GM12878 (cell line): Measurements from ENCODE around the gene STK17A. TPM values are rescaled to one million over a fixed set of nuclear protein-coding genes. Genes with fewer than 3 reads are reported as not detected.

ENCODE experiments used
- BCL3 ChIP-seq: IDR thresholded peaks from 2 replicates; pipeline ENCODE4 v1.6.1; 2011; ENCODE audit warnings: borderline replicate concordance, low read depth, mild to moderate bottlenecking, moderate library complexity, low read length; ENCODE audit not compliant: insufficient read depth, poor library complexity, severe bottlenecking
- BHLHE40 ChIP-seq, 2 experiments: fragments of 450-650 bp in 1 of 2; IDR thresholded peaks; 2 replicates each; pipeline ENCODE4 v1.6.1; 2011 to 2017; ENCODE audit warnings: low read depth in 2 of 2, borderline replicate concordance in 1 of 2, improper control_type of control experiment in 1 of 2, low read length in 1 of 2, mild to moderate bottlenecking in 1 of 2
- CBX5 ChIP-seq: sonication (generic); IDR thresholded peaks from 2 replicates; pipeline ENCODE4 v1.6.1; 2016; ENCODE audit warnings: low read depth, moderate library complexity, mild to moderate bottlenecking, inconsistent platforms
- CEBPZ ChIP-seq: fragments of 150-350 bp; IDR thresholded peaks from 2 replicates; pipeline ENCODE4 v1.6.1; 2016; ENCODE audit warnings: low read depth, low read length
- DPF2 ChIP-seq: fragments of 450-650 bp; IDR thresholded peaks from 2 replicates; pipeline ENCODE4 v1.6.1; 2017; ENCODE audit warnings: mild to moderate bottlenecking
- ELK1 ChIP-seq: IDR thresholded peaks from 2 replicates; pipeline ENCODE4 v1.6.1; 2012; ENCODE audit warnings: low read depth, low read length, improper control_type of control experiment
- ESRRA ChIP-seq: IDR thresholded peaks from 2 replicates; pipeline ENCODE4 v1.6.1; 2012; ENCODE audit warnings: mild to moderate bottlenecking, low read length, improper control_type of control experiment
- ETV6 ChIP-seq, 2 experiments: fragments of 450-650 bp in 1 of 2; IDR thresholded peaks in 1 of 2; conservative IDR thresholded peaks in 1 of 2; 2 replicates each; pipeline ENCODE4 v1.6.1; 2014; ENCODE audit warnings: antibody characterized with exemption in 1 of 2, borderline replicate concordance in 1 of 2, low read depth in 1 of 2, mild to moderate bottlenecking in 1 of 2, moderate library complexity in 1 of 2
- JUND ChIP-seq: IDR thresholded peaks from 2 replicates; pipeline ENCODE4 v1.6.1; 2012; ENCODE audit warnings: low read depth, mild to moderate bottlenecking, low read length, improper control_type of control experiment, moderate library complexity
- KDM1A ChIP-seq: fragments of 200-600 bp; sonication (generic); IDR thresholded peaks from 2 replicates; pipeline ENCODE4 v1.6.1; 2016; ENCODE audit warnings: borderline replicate concordance
- MAX ChIP-seq: IDR thresholded peaks from 2 replicates; pipeline ENCODE4 v1.6.1; 2012; ENCODE audit warnings: low read depth, low read length, improper control_type of control experiment
- MEF2B ChIP-seq: fragments of 450-650 bp; IDR thresholded peaks from 2 replicates; pipeline ENCODE4 v1.6.1; 2018; ENCODE audit warnings: mild to moderate bottlenecking, moderate library complexity; ENCODE audit not compliant: partially characterized antibody, poor library complexity, severe bottlenecking
- SRF ChIP-seq, 2 experiments: IDR thresholded peaks; 2 replicates each; pipeline ENCODE4 v1.6.1; 2011; ENCODE audit warnings: low read depth in 2 of 2, low read length in 2 of 2, mild to moderate bottlenecking in 1 of 2, moderate library complexity in 1 of 2
- STAT3 ChIP-seq: IDR thresholded peaks from 2 replicates; pipeline ENCODE4 v1.6.1; 2011; ENCODE audit warnings: low read depth, low read length, improper control_type of control experiment
- TCF12 ChIP-seq: IDR thresholded peaks from 2 replicates; pipeline ENCODE4 v1.6.1; 2011; ENCODE audit warnings: low read depth, mild to moderate bottlenecking, low read length
- USF2 ChIP-seq: IDR thresholded peaks from 2 replicates; pipeline ENCODE4 v1.6.1; 2011; ENCODE audit warnings: low read depth, low read length, improper control_type of control experiment, borderline replicate concordance
- YY1 ChIP-seq: IDR thresholded peaks from 2 replicates; pipeline ENCODE4 v1.6.1; 2011; ENCODE audit warnings: low read depth, mild to moderate bottlenecking, low read length
- ZBTB33 ChIP-seq: fragments of 450-650 bp; IDR thresholded peaks from 2 replicates; pipeline ENCODE4 v1.6.1; 2017; ENCODE audit warnings: mild to moderate bottlenecking
- polyA plus RNA-seq, 11 experiments: library from polyadenylated mRNA; depleted of rRNA in 4 of 11; unstranded in 6 of 11; stranded (reverse) in 5 of 11; fragments of >200 nt; fragmentation: Nextera tagmentation in 4 of 11; fragmentation: Illumina TruSeq in 1 of 11; extraction: Ambion mirVana in 4 of 11; extraction: Trizol in 1 of 11; gene quantifications; 1 replicate in 1 of 11; 2 replicates in 10 of 11; pipeline versions ENCODE4 v1.2.1 to v1.2.3, GENCODE V29; 2011 to 2016; ENCODE audit warnings: inconsistent platforms in 2 of 11, missing spikeins in 2 of 11, low read depth in 1 of 11
- total RNA-seq, 4 experiments: library from RNA; depleted of rRNA in 3 of 4; stranded (reverse); fragments of >200 nt in 3 of 4; fragmentation: Illumina TruSeq in 1 of 4; extraction: Trizol in 1 of 4; gene quantifications; 2 replicates each; pipeline versions ENCODE4 v1.2.1 to v1.2.3, GENCODE V29; 2013 to 2021

Gene STK17A
- total and polyA plus RNA-seq, 10 of the 15 experiments (the other 5 are each of a cell fraction or from before 2014, with no cell fraction given): 18.5 to 91.6 (median 70.8) TPM

GRCh38 chr7:43590862-43591557, 8.1 kb downstream of the STK17A start (continued):
- no peak for TF ChIP-seq CEBPZ
- TF ChIP-seq ESRRA: no peak
- TF ChIP-seq CBX5: no peak; the same call in 1 of the 2 replicates
- peak; percentile 50 for TF ChIP-seq MEF2B
- TF ChIP-seq ELK1: no peak
- TF ChIP-seq MAX: no peak
- TF ChIP-seq ETV6 (conservative IDR thresholded peaks at IDR 0.05 in 1 of 2, IDR thresholded peaks at IDR 0.05 in 1 of 2; ENCODE audit: borderline replicate concordance in 1 of 2, low read depth in 1 of 2): peak in 1 of 2 experiments; percentile 96; a peak in 2 of 4 replicates
- TF ChIP-seq BCL3: peak; percentile 95
- no peak for TF ChIP-seq STAT3
- 0 out of 2 replicates have a peak, but pooled peaks have one; percentile 21 for TF ChIP-seq YY1
- no peak for TF ChIP-seq ZBTB33
- no peak for TF ChIP-seq KDM1A
- peak; percentile 89 for TF ChIP-seq TCF12
- peak in 1 of 2 experiments; percentile 92; a peak in 2 of 4 replicates for TF ChIP-seq SRF (IDR thresholded peaks at IDR 0.05; ENCODE audit: low read depth in 2 of 2, low read length in 2 of 2)
- peak; percentile 75 to 85 for TF ChIP-seq BHLHE40 (IDR thresholded peaks at IDR 0.05; ENCODE audit: borderline replicate concordance in 1 of 2, low read depth in 2 of 2, low read length in 1 of 2)
- TF ChIP-seq DPF2: peak; percentile 99
- peak; percentile 97 for TF ChIP-seq JUND
- no peak for TF ChIP-seq USF2
